Measurements from ENCODE around the gene ARHGEF17.

ARHGEF17 gene

GRCh38 chr11:73415854-73416615 lies 108.0 kb downstream of the ARHGEF17 start:
- no peak for TF ChIP-seq CTCF (IDR thresholded peaks at IDR 0.05)

GRCh38 chr11:73416786-73417185 lies 108.7 kb downstream of the ARHGEF17 start:
- TF ChIP-seq CTCF (IDR thresholded peaks at IDR 0.05) = no peak

Data from LNCAP (cell line).